GM10266 (cell line): ENCODE data around the gene SFI1.
"Not testable (repeated sequence)": the region's sequence is repeated elsewhere in the genome, so short reads cannot be mapped to it uniquely, and the experiment has no call there.

Source experiments
- DNase-seq: peaks from one replicate; pipeline ENCODE4 v3.0.0; 2012; ENCODE audit errors: extremely low spot score
- CTCF ChIP-seq: IDR thresholded peaks from 2 replicates; pipeline ENCODE4 v1.5.1; 2012; ENCODE audit warnings: mild to moderate bottlenecking, low read depth; ENCODE audit not compliant: control insufficient read depth, insufficient read depth; ENCODE audit errors: missing control alignments

Gene SFI1

GRCh38 chr22:31461699-31462098 is 34.6 kb upstream of the SFI1 start:
- TF ChIP-seq CTCF = no peak
- DNase-seq = no peak

GRCh38 chr22:31465307-31465706 is 31.0 kb upstream of the SFI1 start:
- TF ChIP-seq CTCF = no peak
- DNase-seq = no peak

- no peak for DNase-seq
- no peak for TF ChIP-seq CTCF
Measured at GRCh38 chr22:31474743-31475142, 21.6 kb upstream of the SFI1 start.

GRCh38 chr22:31475800-31476199 is 20.5 kb upstream of the SFI1 start:
- no peak for TF ChIP-seq CTCF
- no peak for DNase-seq

- TF ChIP-seq CTCF = no peak
- peak; percentile 53 for DNase-seq
Measured at GRCh38 chr22:31477329-31477728, 19.0 kb upstream of the SFI1 start.

- DNase-seq = no peak
- no peak for TF ChIP-seq CTCF
Measured at GRCh38 chr22:31481129-31481528, 15.2 kb upstream of the SFI1 start.

- DNase-seq = not testable (repeated sequence)
Measured at GRCh38 chr22:31482470-31482869, 13.9 kb upstream of the SFI1 start.

GRCh38 chr22:31486369-31486768 is 10.0 kb upstream of the SFI1 start:
- not testable (repeated sequence) for DNase-seq
